Measurements from ENCODE around the gene TOX3. TPM values are rescaled to one million over a fixed set of nuclear protein-coding genes. Genes with fewer than 3 reads are reported as not detected.

The TOX3 gene
- not detected in 2 replicates for total RNA-seq (2014; rRNA removed)
- not detected for polyA plus RNA-seq (2012)

GRCh38 chr16:52547004-52547833, at the start of gene TOX3:
TOX3 (minus strand) TSS chr16:52547143; CDS start chr16:52546723, 420 bp downstream.
- DNase-seq (ENCODE audit: low read depth), result no peak

- DNase-seq (ENCODE audit: low read depth), result no peak
These were observed 45.8 kb upstream of the TOX3 start for GRCh38 chr16:52592778-52593177.

- no peak for DNase-seq (ENCODE audit: low read depth)
These were observed 45.1 kb upstream of the TOX3 start for GRCh38 chr16:52591934-52592592.

DNA sequence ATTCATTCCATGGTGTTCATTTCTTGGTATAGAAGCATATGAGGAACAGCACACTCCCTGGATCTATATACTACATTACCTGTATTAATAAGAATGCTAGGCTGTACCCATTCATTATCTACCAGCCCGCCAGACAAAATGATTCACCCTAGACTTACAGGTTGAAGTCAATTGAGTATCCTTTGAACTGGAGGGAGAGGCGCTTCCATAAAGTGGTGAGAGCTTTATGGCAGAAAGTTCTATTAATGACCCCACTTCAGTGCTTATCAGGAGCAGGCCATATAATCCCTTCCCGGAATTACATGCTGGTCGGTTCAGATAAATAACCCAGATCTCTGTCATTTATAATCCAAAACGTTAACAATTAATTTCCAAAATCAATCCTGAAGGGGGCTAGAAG, 44.5 kb upstream of the TOX3 start:
- no peak for DNase-seq (ENCODE audit: low read depth)

DNA sequence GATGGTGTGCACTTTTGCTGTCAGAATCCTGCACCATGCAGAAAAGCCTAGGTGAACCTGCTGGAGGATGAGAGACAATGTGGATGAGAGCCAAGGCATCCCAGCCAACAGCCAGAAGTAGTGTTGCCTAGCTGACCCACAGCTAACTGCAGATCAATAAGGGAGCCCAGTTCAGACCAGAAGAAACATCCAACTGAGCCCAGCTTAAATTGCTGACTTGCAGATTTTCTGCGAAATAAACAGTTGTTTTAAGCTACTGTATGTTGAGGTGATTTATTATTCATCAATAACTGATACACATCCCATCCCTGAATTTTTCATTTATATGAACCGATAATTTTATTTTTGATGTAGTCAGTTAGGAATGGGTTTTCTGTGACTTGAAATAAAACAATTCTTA, 39.2 kb upstream of the TOX3 start:
- DNase-seq (ENCODE audit: low read depth), result no peak

GRCh38 chr16:52584354-52585320, 37.7 kb upstream of the TOX3 start:
- no peak for DNase-seq (ENCODE audit: low read depth)

DNA sequence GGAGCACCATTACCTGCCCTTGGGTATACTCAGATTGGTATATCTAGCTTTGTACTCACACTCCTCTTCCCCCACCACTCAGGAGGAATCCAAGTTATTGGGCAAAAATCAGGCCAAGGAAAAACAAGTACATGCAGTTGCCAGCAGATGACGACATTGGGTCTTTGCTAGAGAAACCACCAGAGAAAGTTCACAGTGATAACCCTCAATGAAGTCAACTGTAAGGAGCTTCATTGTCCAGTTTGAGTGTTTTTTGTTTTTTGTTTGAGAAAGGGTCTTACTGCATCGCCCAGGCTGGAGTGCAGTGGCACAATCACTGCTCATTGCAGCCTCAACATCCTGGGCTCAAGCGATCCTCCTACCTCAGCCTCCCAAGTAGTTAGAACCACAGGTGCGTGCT, 34.6 kb upstream of the TOX3 start:
- DNase-seq (ENCODE audit: low read depth), result no peak

- DNase-seq (ENCODE audit: low read depth), result no peak
These were observed 33.5 kb upstream of the TOX3 start for GRCh38 chr16:52580488-52580887.

GRCh38 chr16:52578829-52579498, 32.0 kb upstream of the TOX3 start:
- no peak for DNase-seq (ENCODE audit: low read depth)

DNA sequence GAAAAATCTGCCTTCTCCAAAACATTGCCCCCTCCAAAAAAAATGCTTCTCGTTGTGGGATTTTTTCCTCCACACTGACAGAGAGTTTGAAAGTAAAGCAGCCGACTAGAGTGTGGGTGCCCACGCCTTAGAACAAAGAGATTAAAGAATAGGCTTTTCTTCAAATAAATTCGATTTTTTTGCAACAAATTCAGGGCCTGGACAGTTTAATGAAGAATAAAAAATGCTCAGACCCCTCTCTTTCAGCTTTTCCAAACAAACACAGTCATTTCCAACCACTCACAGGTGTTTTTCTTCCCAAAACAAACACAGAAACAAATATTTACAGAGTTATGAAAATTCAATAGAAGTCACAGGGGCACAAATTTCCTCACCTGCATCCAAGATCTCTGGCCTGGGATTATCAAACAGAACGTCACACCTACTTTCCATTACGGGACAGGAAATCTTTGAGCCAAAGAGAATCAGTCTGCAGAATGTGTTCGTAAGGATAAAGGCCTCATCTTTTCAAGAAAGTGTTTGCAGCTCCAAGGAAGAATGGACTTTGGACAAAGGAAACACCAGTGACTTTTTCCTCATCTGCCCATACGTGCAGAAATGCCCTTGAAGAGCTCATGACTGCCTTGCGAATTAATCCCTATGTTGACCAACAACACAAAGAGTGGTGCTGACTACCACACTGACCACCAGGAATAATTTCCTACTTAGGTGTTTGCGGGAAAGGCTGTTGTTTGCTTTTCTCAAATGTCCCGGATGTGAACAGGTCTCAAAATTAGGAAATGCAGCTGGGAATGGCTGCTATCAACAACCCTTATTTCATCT, 31.3 kb upstream of the TOX3 start:
- DNase-seq (ENCODE audit: low read depth), result no peak

- DNase-seq (ENCODE audit: low read depth), result no peak
These were observed 30.3 kb upstream of the TOX3 start for GRCh38 chr16:52577130-52577706.

DNA sequence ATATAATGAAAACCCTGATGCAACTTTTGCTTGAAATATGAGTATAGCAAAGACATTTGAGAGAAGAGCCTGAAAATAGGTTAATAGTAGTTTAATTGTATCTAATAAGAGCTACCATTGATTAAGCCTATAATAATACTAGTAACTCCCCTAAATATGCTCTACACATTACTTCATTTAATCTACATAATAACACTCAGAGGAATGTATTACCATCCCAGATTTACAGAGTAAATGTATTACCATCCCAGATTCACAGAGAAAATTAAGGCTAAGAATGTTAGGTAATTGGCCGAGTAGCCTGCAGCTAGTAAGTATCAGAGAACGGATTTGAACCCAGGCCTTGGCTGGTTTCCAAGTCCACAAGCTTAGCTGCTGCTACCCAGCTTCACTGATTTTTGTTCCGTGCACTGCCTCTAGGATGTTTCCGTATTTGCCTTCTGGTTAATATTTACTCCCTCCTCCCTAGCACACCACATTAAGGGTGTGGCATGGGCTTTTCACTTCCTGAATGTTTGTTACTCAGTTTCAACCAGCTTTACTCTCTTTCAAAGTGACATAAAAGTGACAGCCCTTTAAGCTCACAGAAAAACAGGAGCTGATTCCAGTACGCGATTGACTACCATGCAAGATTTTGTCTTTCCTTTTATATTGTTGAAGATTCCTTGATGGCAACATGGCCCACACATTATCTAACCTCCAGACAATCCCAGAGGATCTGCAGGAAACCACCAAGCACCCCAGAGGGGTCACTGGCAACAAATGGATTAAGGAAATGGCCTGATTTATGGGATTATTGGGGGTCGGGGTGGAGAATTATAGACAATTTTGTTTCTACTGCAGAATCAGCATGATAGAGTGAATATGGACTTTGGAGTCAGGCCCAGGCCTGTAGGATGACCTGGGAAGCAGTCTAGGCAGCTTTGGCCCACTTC, 26.7 kb upstream of the TOX3 start:
- DNase-seq (ENCODE audit: low read depth), result no peak

GRCh38 chr16:52572656-52573055, 25.7 kb upstream of the TOX3 start:
- DNase-seq (ENCODE audit: low read depth), result no peak

DNA sequence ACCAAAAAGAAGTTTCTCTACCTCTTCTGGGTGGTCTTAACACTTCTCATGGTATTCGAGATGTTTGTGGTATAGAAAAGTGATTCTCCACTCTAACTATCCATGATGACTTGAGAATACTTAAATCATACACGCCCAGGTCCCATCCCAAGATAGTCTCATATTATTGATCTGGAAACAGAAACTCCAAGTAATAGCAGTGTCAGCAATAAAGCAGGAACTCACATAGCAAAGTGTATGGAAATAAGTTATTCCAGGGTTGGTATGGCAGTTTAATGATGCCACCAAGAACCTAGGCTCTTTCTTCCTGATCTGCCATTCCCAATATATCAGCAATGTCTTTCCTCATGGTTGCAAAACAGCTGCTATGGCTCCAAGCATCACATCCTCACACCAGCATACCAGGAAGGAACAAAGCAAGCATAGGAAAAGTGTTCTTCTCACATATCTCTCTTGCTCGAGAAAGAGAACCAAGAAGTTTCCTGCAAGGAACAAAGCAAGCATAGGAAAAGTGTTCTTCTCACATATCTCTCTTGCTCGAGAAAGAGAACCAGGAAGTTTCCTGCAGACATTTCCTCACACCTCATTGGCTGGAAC, 23.6 kb upstream of the TOX3 start:
- DNase-seq (ENCODE audit: low read depth), result no peak

GRCh38 chr16:52569701-52570100, 22.8 kb upstream of the TOX3 start:
- no peak for DNase-seq (ENCODE audit: low read depth)

GRCh38 chr16:52568983-52569690, 22.2 kb upstream of the TOX3 start:
- DNase-seq (ENCODE audit: low read depth), result no peak

DNA sequence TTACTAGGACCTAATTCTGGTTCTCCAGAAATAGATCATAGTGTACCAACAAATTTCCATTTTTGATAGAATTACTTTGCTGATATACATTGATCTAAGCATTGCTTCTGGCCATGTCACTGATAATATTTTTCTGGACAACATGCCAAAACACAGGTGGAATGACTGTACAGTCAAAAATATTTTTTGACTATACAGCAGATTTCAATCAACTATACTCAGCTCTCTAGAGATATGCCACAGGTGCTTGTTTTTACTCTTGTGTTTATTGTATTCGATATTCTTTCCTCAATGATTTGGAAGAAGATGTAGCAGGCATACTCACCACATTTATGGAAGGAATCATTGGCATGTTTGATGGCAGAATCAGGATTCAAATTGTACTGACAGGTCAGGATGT, 21.6 kb upstream of the TOX3 start:
- DNase-seq (ENCODE audit: low read depth), result no peak

GRCh38 chr16:52567193-52567592, 20.2 kb upstream of the TOX3 start:
- DNase-seq (ENCODE audit: low read depth), result no peak
